Testis (tissue), 2 donors: ENCODE measurements around the gene ZNF688.

Experiments used
- CTCF ChIP-seq, 3 experiments: fragments of 450-650 bp in 2 of 3; fragments of 200-600 bp in 1 of 3; sonication (generic) in 1 of 3; IDR thresholded peaks; one replicate each; pipeline ENCODE4 v1.5.1; 2016 to 2019; ENCODE audit warnings: antibody characterized with exemption in 3 of 3, mild to moderate bottlenecking in 2 of 3, moderate library complexity in 1 of 3
- POLR2A ChIP-seq: fragments of 450-650 bp; IDR thresholded peaks from one replicate; pipeline ENCODE4 v1.6.1; 2017; ENCODE audit warnings: antibody characterized with exemption, mild to moderate bottlenecking, moderate library complexity

- TF ChIP-seq POLR2A: no peak
- TF ChIP-seq CTCF (IDR thresholded peaks at IDR 0.05): no peak
Measured at GRCh38 chr16:30619638-30620037, 48.1 kb upstream of the ZNF688 start.
